Hepatic stellate cell (primary cell): ENCODE data around the gene LAIR1.
"Not testable (repeated sequence)": the region's sequence is repeated elsewhere in the genome, so short reads cannot be mapped to it uniquely, and the experiment has no call there.

Experiments used
- DNase-seq: peaks from one replicate; pipeline ENCODE4 v3.0.0; 2011; ENCODE audit warnings: low spot score

LAIR1 gene, protein sequence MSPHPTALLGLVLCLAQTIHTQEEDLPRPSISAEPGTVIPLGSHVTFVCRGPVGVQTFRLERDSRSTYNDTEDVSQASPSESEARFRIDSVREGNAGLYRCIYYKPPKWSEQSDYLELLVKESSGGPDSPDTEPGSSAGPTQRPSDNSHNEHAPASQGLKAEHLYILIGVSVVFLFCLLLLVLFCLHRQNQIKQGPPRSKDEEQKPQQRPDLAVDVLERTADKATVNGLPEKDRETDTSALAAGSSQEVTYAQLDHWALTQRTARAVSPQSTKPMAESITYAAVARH

DNA sequence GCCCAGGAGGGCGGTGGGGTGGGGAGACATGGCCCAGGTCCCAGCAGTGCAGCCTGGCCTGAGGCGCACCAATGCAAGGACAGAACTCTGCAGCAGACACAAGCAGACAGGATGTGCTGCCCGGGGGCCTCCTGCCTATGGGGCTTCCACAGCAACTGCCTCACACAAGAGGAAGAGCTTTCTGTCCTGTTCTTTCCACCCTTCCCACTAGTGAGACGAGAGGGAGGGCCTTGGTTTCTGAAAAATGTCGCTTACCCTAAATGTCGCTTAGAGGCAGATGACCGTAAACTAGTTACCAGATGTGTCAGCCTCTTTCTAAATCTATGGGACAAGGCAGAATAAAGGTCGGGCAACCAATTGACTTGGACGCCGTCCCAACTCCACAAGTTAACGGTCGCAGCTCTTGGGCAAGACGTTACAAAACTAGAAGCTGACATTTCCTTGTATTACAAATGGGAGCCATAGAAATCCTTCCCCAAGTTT lies at the start of gene LAIR1:
LAIR1 (minus strand) TSS at position 157 of the 483 bp plus-strand sequence; CDS start at position 30, 127 bp downstream.
- no peak for DNase-seq

DNA sequence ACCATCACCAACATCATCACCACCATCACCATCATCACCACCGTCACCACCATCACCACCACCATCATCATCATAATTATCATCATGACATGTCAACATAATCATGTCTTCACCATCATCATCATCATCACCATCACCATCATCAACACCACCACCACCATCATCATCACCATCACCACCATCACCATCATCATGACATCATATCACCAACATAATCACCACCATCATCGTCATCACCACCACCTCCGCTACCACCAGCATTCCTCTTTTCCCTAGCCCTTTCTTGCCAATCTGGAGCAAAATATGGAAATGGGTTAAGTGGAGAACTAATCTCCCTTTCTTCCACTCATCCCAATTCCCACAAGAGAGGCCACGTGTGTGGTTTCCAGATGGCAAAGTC lies 49.4 kb upstream of the LAIR1 start:
- no peak for DNase-seq

GRCh38 chr19:54412877-54413276 lies 48.1 kb upstream of the LAIR1 start:
- no peak for DNase-seq

DNA sequence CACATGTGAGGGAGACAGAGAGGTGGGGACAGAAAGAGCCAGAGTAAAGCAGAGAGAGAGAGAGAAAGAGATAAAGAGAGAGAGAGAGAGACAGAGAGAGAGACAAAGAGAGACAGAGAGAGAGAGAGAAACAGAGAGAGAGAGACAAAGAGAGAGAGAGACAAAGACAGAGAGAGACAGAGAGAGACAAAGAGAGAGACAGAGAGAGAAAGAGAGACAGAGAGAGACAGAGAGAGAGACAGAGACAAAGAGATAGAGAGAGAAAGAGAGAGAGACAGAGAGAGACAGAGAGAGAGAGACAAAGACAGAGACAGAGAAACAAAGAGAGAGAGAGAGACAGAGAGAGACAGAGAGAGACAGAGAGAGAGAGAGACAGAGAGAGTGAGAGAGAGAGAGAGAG lies 46.3 kb upstream of the LAIR1 start:
- no peak for DNase-seq

- no peak for DNase-seq
These were observed 43.8 kb upstream of the LAIR1 start for GRCh38 chr19:54408456-54409026.

DNA sequence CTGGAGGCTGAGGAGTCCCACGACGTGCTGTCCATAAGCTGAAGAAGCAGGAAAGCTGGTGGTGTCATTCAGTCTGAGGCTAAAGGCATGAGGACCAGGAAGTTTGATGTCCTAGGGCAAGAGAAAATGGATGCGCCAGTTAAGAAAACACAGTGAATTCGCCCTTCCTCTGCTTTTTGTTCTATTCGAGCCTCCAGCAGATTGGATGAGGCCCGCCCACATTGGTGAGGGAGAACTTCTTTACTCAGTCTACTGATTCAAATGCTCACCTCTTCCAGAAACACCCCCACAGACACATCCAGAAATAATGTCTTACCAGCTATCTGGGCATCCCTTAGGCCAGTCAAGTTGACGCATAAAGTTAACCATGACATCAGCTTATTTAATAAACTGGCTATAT lies 43.0 kb upstream of the LAIR1 start:
- DNase-seq, result no peak

DNA sequence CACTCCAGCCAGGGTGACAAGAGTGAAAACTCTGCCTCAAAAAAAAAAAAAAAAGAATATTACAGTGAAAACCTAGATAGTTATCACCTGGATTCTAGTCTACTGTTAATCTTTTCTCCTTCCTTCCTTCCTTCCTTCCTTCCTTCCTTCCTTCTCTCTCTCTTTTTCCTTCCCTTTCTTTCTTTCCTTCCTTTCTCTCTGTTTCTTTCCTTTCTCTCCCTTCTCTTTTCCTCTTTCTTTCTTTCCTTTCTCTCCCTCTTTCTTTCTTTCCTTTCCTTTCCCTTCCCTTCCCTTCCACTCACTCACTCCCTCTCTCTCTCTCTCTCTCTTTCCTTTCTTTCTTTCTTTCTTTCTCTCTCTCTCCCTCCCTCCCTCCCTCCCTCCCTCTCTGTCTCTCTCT lies 40.9 kb upstream of the LAIR1 start:
- no peak for DNase-seq

DNA sequence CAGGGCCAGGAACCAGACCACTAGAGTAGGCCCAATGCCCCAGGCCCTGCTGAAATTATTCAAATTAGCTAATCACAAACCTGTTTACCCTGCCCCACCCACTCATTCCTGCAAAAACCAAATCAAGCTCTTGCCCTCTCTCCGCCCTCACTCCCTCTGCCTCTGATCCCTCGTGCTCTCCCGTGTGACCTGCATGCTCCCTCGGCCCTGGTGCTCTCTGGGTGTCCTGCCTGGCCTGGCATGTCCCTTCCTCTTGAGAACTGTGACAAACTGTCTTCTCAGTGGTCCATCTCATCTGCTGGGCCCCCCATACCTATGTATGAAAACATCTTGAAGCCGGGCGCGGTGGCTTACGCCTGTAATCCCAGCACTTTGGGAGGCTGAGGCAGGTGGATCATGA lies 38.3 kb upstream of the LAIR1 start:
- DNase-seq, result no peak

- DNase-seq, result no peak
These were observed 36.2 kb upstream of the LAIR1 start for GRCh38 chr19:54400913-54401312.

DNA sequence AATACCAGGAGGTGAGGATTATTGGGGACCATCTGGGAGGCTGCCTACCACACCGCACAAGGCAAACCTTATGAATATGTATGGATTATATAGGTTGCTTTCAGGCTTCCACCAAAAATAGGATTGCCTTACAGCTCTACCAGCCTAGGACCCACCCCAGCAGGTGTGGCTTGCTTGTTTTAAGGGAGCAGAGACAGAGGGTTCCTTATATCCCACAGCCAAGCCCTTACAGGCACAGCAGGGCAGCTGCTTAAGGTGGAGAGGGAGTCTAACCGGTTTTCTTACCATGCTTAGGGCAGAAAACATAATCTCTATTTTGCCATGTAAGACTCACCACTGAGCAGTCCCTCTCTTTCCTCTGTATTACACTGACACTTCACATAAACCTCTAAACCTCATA lies 34.5 kb upstream of the LAIR1 start:
- DNase-seq, result no peak

DNA sequence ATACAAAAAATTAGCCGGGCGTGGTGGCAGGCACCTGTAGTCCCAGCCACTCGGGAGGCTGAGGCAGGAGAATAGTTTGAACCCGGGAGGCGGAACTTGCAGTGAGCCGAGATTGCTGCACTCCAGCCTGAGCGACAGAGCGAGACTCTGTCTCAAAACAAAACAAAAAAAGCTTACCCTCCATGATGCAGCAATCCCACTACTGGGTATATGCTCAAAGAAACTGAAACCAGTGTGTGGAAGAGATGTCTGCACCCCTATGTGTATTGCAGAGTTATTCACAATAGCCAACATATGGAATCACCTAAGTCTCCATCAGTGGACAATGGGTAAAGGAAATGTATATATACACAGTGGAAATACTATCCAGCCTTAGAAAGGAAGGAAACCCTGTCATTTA lies 31.0 kb upstream of the LAIR1 start:
- no peak for DNase-seq

DNA sequence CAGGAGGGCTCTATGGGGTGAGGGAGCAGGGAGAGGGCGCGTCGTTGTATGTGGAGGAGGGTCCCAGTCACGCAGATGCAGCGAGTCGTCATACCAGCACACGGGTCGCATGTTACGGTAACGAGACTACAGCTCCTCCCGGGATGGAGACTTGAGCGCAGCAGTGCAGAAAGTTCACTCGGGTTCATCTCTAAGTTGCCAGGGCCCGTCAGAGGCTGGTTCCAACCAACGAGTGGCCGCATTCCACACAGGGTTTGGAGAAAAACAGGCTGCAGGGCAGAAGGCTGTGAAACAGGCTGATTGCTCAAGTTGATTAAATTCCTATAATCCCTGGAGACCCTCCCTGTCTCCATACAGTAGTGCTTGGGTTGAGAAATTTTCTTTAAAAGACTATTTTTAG lies 28.6 kb upstream of the LAIR1 start:
- DNase-seq, result no peak

GRCh38 chr19:54392105-54392504 lies 27.4 kb upstream of the LAIR1 start:
- no peak for DNase-seq

GRCh38 chr19:54391589-54392061 lies 26.9 kb upstream of the LAIR1 start:
- no peak for DNase-seq

- peak; percentile 42 for DNase-seq
These were observed 26.3 kb upstream of the LAIR1 start for GRCh38 chr19:54390942-54391577.

GRCh38 chr19:54389553-54389952 lies 24.8 kb upstream of the LAIR1 start:
- DNase-seq, result no peak

- DNase-seq, result no peak
These were observed 24.0 kb upstream of the LAIR1 start for GRCh38 chr19:54388802-54389139.

GRCh38 chr19:54387991-54388801 lies 23.5 kb upstream of the LAIR1 start:
- DNase-seq, result no peak

- no peak for DNase-seq
These were observed 18.6 kb upstream of the LAIR1 start for GRCh38 chr19:54383330-54383729.

GRCh38 chr19:54382041-54382440 lies 17.3 kb upstream of the LAIR1 start:
- not testable (repeated sequence) for DNase-seq

GRCh38 chr19:54380897-54381296 lies 16.2 kb upstream of the LAIR1 start:
- DNase-seq, result no peak

- DNase-seq, result no peak
These were observed 14.5 kb upstream of the LAIR1 start for GRCh38 chr19:54379187-54379678.
